ENCODE data around the gene CDK3. TPM values are rescaled to one million over a fixed set of nuclear protein-coding genes. Genes with fewer than 3 reads are reported as not detected.

Gene CDK3
- total RNA-seq, 4 donors from 2014 or later = 5.4 to 24.6 (median 16.9) TPM; not detected in 1

DNA sequence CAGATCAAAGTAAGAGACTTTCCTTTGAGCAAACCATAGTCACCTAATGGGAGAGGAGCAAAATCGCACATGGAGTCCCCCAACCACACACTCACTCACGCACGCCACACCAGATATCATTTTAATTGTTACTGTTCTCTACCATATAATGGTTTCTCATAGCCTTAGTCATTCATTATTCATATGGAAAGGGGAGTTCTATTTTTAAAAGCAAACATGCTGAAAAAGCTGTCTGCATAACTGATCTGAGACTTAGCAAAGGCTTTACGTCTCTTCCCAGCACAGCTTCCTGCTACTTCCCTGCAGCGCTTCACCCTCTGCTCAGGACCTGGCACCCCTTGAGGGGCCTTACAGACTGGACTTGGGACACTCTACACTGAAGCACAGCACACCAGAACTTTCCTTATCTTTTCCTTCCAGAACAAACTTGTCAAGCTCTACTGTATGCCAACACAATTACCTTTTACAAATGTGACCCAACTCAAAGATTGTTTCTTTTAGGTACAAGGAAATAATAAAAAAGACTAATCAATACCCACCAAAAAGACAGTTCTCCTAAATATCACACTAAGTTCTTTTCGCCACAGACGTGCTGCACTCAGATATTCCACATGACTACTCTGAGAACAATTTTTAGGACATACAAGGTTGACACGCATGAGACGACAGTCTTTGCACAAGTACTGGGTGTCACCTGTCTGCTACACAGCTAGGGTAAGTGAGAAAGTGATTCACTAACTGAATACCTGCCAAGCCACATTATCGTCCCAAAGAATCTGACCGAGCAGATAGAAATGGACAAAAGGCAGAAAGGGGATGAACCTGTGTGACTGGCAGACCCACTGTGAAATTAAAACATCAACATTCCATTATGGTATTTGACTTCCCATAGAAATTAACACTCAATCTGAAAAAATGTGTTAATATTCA lies 50.1 kb downstream of the CDK3 start:
- peak overlapping the region; percentile 45 to 57 (median 54) for H3K27ac ChIP-seq
- H3K36me3 ChIP-seq = peaks cover 0 to 48% (median 22%) of the 10 kb centered on the region in 4 donors
- peaks cover 0 to 34% (median 12%) of the 10 kb centered on the region in 4 donors for H3K4me1 ChIP-seq
- no peaks in the 10 kb centered on the region for H3K9me3 ChIP-seq
- intact Hi-C loops (cut with DNase I; ENCODE audit: low total_unique reads) (no loop called here), in situ Hi-C loops (cut with MboI; ENCODE audit: low pct_ligation_motif_present in 1 of 4, low pct_unique_long_range_greater_than_20kb in 1 of 4, low sequenced_read_pairs in 3 of 4) (no loop called here)
- no peaks in the 10 kb centered on the region for H3K27me3 ChIP-seq
- H3K4me3 ChIP-seq = no peak overlapping the region
- no peak for TF ChIP-seq EP300 (IDR thresholded peaks at IDR 0.05; ENCODE audit: low read depth)
- TF ChIP-seq POLR2AphosphoS5 (IDR thresholded peaks at IDR 0.05) = no peak
- TF ChIP-seq POLR2A (IDR thresholded peaks at IDR 0.05) = no peak
- TF ChIP-seq, protein P1, sequence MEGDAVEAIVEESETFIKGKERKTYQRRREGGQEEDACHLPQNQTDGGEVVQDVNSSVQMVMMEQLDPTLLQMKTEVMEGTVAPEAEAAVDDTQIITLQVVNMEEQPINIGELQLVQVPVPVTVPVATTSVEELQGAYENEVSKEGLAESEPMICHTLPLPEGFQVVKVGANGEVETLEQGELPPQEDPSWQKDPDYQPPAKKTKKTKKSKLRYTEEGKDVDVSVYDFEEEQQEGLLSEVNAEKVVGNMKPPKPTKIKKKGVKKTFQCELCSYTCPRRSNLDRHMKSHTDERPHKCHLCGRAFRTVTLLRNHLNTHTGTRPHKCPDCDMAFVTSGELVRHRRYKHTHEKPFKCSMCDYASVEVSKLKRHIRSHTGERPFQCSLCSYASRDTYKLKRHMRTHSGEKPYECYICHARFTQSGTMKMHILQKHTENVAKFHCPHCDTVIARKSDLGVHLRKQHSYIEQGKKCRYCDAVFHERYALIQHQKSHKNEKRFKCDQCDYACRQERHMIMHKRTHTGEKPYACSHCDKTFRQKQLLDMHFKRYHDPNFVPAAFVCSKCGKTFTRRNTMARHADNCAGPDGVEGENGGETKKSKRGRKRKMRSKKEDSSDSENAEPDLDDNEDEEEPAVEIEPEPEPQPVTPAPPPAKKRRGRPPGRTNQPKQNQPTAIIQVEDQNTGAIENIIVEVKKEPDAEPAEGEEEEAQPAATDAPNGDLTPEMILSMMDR (IDR thresholded peaks at IDR 0.05) = no peak
- 72 to 86% methylated on average over 10 to 11 of the region's 11 CpGs for WGBS, 2 donors (ENCODE audit: low coverage in 1 of 2)
- DNase-seq = no peak

DNA sequence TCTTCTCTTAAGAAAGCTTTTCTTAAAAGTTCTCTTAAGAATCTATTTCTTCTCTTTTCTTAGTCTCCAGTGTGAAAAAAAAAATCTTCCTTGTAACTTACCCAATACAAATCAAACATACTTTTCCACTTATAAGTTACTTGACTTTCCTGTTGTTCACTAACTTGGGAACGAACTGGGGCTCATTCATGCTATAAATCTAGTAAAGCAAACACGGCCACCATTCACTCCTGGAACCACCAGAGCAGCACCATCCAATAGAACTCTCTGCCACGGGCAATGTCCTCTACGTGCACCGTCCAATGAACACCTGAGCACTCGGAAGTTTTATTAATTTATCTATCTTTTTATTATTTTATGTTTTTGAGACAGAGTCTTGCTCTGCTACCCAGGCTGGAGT lies 50.9 kb downstream of the CDK3 start:
- Histone ChIP-seq H3K27ac (peak overlapping the region; percentile 45 to 57 (median 54)), H3K36me3 (peaks cover 0 to 46% (median 22%) of the 10 kb centered on the region in 4 donors), H3K4me3 (no peak overlapping the region), H3K27me3 (no peaks in the 10 kb centered on the region), H3K9me3 (no peaks in the 10 kb centered on the region), H3K4me1 (peaks cover 0 to 34% (median 12%) of the 10 kb centered on the region in 4 donors)
- 59 to 70% methylated on average over 5 to 6 of the region's 6 CpGs for WGBS, 2 donors (ENCODE audit: low coverage in 1 of 2)
- TF ChIP-seq POLR2A (IDR thresholded peaks at IDR 0.05) (no peak), EP300 (IDR thresholded peaks at IDR 0.05; ENCODE audit: low read depth) (no peak), POLR2AphosphoS5 (IDR thresholded peaks at IDR 0.05) (no peak)
- TF ChIP-seq, protein P1 (IDR thresholded peaks at IDR 0.05) = no peak
- no peak for DNase-seq
- intact Hi-C loops (cut with DNase I; ENCODE audit: low total_unique reads) = no loop called here
- in situ Hi-C loops (cut with MboI; ENCODE audit: low pct_ligation_motif_present in 1 of 4, low pct_unique_long_range_greater_than_20kb in 1 of 4, low sequenced_read_pairs in 3 of 4) = no loop called here

DNA sequence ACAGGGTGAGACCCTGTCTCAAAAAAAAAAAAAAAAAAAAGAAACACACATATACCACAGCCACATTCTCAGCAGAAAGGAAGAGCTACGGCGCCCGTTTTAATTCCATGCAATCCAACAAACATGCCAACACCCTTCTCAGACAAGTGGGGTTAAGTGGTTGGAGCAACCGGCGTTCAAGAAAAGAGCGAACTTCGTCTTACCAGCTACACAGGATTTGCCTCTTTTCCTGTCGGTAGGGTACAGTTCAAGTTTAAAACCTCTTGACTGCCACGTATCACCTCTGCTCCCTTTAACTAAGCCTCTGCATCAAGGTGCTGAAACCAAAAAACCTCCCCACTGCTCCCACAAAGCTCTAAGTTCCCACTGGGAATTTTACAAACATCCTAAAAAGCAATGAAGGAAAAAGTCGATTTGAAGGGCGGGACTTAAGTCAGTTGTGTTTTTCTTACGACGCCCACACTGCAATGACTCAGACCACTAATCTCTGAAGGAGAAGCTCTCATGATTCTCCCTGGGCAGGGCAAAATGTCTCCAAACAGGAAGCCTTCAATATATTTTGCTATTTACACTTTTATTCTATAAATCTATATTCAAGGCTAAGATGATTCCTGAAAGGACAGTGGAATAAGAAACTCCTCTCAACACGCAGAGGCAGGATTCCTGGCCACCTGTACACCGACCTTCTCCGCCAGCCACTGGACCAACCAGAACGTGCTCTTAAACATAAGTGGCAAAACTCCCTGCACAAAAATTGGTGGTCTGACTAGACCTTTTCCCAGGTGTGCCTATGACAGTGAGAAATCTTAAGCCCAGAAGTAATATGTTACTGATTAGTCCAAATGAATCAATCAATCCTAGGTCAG lies 52.8 kb downstream of the CDK3 start:
- intact Hi-C loops (cut with DNase I; ENCODE audit: low total_unique reads) (no loop called here), in situ Hi-C loops (cut with MboI; ENCODE audit: low pct_ligation_motif_present in 1 of 4, low pct_unique_long_range_greater_than_20kb in 1 of 4, low sequenced_read_pairs in 3 of 4) (no loop called here)
- H3K36me3 ChIP-seq = peaks cover 0 to 48% (median 22%) of the 10 kb centered on the region in 4 donors
- TF ChIP-seq POLR2A (IDR thresholded peaks at IDR 0.05) (no peak), POLR2AphosphoS5 (IDR thresholded peaks at IDR 0.05) (no peak), EP300 (IDR thresholded peaks at IDR 0.05; ENCODE audit: low read depth) (no peak)
- TF ChIP-seq, protein P1 (IDR thresholded peaks at IDR 0.05) = no peak
- no peak for DNase-seq
- H3K27me3 ChIP-seq = no peaks in the 10 kb centered on the region
- no peak overlapping the region for H3K4me3 ChIP-seq
- peak overlapping the region; percentile 13 to 33 (median 28) for H3K27ac ChIP-seq
- H3K4me1 ChIP-seq = peaks cover 0 to 34% (median 12%) of the 10 kb centered on the region in 4 donors
- no peaks in the 10 kb centered on the region for H3K9me3 ChIP-seq
- WGBS, 2 donors (ENCODE audit: low coverage in 1 of 2) = 81 to 90% methylated on average over 16 to 17 of the region's 17 CpGs

DNA sequence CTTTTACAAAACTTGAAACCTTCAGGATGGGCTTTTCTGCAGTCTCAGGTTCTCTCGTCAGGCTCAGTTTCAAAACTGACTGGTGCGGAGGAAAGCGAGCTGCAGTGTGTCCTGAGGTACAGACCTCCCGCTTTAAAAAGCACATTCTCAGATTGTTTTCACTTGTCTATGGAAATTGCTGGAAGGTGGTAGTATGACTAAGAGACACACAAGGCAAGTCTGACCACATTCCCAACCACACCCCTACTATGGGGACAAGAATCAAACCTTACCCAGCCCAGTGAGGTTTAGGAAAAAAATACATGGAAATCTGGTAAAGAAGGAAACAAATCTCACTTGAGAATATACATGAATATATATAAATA lies 53.4 kb downstream of the CDK3 start:
- Histone ChIP-seq H3K4me1 (peaks cover 0 to 34% (median 12%) of the 10 kb centered on the region in 4 donors), H3K9me3 (no peaks in the 10 kb centered on the region), H3K27me3 (no peaks in the 10 kb centered on the region), H3K27ac (peak overlapping the region in 3 of 4 donors; percentile 24 to 33 (median 33)), H3K36me3 (peaks cover 0 to 49% (median 24%) of the 10 kb centered on the region in 4 donors), H3K4me3 (no peak overlapping the region)
- TF ChIP-seq, protein P1 (IDR thresholded peaks at IDR 0.05) = no peak
- TF ChIP-seq POLR2A (IDR thresholded peaks at IDR 0.05) = no peak
- TF ChIP-seq POLR2AphosphoS5 (IDR thresholded peaks at IDR 0.05) = no peak
- no peak for TF ChIP-seq EP300 (IDR thresholded peaks at IDR 0.05; ENCODE audit: low read depth)
- DNase-seq = no peak
- 88 to 100% methylated on average over 2 to 4 of the region's 4 CpGs for WGBS, 2 donors (ENCODE audit: low coverage in 1 of 2)
- intact Hi-C loops (cut with DNase I; ENCODE audit: low total_unique reads) = no loop called here
- in situ Hi-C loops (cut with MboI; ENCODE audit: low pct_ligation_motif_present in 1 of 4, low pct_unique_long_range_greater_than_20kb in 1 of 4, low sequenced_read_pairs in 3 of 4) = no loop called here
